GM19324 (cell line): ENCODE results near the gene AEBP2.

Source experiments
- ATAC-seq: cut with Tn5 transposase; IDR thresholded peaks from one replicate; pipeline ENCODE4 v1.9.1; 2021; ENCODE audit warnings: mild to moderate bottlenecking, moderate library complexity; ENCODE audit not compliant: unreplicated experiment, low FRiP score

AEBP2 gene

DNA sequence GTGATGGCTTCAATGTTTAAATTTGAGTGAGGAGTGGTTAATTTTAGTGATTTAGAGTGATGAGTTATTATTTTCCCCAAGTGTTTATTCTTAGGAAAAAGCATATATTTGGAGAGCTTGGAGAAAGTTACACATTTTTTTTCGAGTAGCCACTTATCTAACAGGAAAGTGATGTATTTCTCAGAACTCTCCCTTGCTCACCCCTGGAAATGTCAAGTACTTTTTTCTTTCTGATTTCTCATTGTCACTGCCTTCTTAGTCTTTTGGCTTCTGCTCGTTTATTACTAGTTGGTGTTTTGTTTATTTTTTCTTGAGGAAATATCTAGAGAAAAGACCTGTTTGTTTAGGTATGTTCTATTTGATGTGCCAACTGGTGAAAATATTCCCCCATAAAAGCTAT lies 58.8 kb downstream of the AEBP2 start:
- ATAC-seq: no peak

DNA sequence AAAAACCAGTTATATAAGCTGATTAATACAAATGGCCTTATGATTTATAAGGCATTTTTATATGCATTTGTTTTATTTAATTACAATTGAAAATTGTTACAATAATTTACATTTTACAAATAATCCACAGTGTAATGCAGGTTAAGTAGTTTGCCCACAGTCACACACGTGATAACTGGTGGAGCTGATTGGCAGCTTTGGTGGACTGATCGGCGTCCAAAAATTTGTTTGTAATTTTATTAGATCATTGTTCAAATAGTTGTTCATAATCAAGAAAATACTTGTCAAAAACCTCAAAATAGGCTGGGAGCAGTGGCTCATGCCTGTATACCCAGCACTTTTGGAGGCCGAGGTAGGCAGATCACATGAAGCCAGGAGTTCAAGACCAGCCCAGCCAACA lies 59.7 kb downstream of the AEBP2 start:
- ATAC-seq: no peak

DNA sequence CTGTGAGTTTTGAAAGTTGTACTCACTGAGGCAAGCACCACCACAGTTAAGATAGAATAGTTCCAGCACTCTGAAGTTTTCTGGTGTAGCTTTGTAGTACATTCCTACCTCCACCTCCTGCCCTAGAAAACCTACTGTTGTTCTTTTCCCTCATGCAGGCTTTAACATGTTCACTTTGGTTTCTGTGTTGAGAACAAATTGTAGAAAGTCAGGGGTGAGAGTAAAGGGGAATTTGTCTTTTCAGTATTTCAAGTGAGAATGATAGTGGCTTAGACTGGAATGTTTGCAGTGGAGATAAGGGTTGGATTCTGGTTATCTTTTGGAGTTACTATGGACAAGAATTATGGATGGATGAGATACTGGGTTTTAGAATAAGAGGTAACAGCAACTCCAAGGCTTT lies 67.2 kb downstream of the AEBP2 start:
- no peak for ATAC-seq

DNA sequence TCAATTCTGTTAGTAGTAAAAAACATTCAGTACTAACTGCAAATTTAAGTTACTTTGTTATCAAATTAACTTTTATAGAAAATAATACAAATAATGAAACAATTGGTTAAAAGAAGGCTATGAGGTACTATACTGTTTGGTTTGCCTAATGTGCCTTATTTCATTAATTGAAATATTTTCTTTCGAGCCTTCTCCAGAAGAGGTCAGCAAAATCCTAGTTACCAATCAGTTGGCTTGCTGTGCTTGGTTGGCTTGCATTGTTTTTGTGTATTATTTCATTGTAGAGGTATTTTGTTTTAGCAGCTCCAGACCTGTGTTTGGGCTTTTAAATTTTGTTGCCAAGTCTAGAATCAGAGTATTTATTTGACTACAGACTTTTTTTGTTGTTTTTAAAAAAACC lies 68.5 kb downstream of the AEBP2 start:
- no peak for ATAC-seq

DNA sequence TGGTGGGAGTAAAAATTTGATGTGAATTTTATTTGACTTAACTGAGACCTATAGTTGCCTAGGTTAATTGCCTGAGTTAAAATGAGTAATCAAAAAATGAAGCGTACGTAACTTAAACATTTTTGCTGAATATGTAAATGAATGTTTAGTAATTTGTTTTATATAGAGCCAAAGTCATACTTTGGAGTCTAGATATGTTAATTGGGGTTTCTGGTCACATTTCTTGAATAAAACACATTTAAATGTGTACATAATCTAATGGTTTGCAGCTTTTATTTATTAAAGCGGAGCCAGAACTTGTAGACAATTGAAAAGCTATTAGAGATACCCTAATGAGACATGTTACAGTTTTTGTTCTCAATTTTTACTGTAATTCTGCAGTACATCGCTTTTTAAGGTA lies 71.2 kb downstream of the AEBP2 start:
- no peak for ATAC-seq

DNA sequence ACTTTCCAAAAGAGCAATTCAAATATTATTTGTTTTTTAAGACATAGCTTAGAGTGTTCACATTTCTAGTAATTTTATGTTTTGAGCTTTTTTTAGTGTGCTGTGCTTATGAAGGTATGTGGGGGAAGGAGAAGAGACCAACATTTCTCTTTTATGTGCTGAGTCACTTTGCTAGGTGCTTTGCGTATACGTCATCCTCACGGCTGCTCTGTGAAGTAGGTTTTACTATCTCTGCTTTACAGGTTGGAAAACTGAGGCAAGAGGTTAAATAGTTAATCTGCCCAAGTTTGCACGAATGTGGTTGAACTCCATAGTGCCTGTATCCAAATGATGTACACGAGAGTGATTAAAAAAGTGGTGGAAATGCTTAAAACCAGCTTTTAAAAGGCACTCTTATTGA lies 75.9 kb downstream of the AEBP2 start:
- no peak for ATAC-seq

DNA sequence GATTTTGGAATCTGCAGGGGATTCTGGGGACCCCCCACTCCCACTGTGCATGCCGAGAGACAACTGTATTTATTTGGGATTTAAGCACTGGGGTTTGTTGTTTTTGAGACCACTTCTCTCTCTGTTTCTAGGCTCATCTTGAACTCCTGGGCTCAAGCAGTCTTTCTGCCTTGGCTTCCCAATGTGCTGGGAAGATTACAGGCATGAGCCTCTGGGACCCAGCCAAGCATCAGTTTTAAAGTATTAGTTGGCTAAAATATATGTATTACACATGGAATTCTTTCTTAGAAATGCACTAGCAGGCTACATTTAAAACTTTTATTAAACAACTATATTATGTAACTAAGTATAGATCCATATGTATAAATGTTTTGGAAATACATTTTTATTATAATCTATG lies 78.3 kb downstream of the AEBP2 start:
- no peak for ATAC-seq

DNA sequence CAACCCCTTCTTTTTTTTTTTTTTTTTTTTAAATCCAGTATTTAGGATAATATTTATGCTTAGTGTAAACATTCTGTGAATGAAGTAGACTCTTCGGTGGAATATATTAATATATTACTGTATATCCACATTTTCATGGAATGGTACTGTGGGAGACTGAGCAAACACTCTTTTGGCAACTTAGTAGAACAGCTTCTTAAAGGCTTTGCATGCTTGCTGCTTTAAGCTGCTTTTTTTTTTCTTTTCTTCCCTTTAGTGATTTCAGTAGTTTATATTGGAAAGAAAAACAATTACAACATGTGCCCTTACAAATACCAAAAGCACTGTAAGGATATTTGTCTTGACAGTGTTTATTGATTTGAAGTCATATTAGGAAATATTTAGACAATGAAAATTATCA lies 78.9 kb downstream of the AEBP2 start:
- ATAC-seq: no peak

DNA sequence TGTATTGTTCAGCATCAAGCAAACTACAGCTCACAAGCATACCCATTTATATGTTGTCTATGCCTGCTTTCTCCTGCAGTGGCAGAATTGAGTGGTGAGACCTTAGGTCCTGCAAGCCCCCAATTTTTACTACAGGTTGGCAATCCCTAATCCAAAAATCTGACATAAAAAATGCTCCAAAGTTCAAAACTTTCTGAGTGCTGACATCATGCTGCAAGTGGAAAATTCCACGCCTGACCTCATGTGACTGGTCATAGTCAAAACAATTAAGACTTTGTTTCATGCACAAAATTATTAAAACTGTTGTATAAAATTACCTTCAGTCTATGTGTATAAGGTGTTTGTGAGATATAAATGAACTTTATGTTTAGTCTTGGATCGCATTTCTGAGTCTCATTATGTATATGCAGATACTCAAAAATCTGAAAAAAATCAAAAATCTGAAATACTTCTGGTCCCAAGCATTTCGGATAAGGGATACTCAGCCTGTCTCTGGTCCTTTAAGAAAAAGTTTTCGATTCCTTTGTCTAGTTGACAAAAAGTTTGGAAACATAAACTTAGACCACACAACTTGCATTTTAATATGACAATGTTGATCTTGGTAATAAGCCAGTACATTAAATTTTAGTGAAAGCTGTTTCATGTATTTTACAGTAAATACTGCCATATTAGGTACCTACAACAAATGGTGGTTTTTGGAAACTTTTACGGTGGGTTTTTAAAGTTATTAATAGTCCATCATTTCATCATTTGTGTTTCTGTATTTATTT lies 81.5 kb downstream of the AEBP2 start:
- no peak for ATAC-seq

DNA sequence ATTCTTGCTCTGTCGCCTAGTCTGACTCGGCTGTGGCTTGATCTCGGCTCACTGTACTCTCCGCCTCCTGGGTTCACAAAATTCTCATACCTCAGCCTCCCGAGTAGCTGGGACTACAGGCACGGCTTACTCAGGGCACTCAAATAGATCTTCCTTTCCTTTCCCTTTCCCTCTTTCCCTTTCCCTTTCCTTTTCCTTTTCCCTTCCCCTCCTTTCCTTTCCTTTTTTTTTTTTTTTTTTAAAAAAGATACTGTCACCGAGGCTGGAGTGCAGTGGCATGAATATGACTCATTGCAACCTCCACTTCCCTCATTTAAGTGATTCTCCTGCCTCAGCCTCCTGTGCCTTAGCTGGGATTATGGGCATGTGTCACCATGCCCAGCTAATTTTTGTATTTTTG lies 86.0 kb downstream of the AEBP2 start:
- ATAC-seq: no peak

DNA sequence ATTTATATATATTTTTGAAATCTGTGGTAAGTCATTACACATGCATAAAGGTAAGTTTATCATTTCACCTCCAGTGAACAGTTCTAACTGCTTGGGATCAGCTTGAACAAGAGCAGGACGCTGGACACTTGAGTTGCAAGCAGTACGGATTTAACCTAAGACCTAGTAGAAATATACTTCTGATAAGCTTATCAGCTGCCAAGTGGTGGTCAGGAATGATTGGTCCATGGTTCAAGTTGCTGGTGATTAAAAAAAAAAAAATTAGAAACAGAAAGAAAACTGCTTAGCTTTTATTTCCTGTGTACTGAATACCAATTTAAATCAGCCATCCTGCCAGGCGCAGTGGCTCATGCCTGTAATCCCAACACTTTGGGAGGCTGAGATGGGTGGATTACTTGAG lies 88.6 kb downstream of the AEBP2 start:
- ATAC-seq: no peak

DNA sequence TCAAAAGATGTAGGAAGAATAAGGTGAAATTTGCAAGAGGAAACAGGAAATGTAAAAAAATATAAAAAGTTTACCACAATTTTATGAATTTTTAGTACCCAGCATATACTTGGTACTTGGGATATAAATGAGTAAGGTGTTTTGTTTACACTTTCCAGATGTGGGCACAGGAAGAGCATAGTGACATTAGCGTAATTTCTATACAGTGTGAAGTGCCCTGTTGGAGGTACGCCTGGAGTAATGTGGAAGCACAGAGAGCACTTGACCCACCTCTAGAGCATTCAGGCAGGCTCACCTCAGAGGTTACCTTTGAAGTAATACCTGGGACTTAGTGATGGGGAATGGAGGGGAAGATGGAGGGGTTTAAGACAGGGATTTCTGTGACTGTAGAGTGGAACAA lies 89.5 kb downstream of the AEBP2 start:
- no peak for ATAC-seq

DNA sequence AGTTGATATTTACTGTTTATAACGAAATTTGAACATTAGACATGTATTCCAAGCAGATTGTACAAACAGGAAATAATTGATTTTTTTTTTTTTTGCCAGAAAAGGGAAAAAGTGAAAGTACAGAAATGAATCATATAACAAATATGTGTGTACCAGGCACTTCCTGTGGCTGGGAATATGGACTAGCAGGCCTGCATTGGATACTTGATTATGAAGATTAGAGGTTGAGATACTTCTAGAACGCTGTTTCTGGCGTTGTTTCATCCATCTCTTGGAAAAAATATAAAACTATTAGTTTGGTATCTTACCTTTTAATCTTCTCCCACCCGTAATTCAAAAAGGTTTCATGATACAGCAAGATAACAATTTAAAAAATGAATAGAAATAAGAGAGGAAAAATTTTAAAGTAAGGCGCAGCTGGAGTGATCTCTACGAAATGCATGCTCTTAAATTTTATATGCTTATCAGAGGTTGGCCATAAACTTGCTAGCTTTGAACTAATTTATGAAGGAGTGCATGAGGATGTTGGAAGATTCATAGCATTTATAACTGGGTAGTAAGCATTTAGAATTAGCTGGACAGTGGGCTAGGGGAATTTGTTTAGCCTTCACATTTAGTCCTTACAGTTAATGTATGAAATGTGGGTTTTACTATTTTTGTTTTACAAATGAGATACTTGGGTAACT lies 90.8 kb downstream of the AEBP2 start:
- no peak for ATAC-seq

DNA sequence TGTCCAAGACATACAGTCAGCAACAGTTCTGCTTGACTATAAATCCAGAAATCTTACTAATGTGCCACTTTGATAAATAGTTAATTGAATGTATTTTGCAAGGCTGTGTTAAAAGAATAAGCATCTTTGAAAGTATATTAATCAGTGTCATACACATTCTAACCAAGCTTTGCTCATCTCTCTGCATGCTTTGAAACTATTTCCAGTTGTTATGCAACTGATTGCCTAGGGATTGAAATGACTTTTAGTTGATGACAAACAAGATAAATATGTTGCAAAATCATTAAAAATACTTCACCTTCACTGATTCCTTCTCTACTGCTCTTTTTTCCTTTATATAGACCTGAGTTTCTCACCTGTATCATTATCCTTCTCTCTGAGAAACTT lies 91.3 kb downstream of the AEBP2 start:
- no peak for ATAC-seq

DNA sequence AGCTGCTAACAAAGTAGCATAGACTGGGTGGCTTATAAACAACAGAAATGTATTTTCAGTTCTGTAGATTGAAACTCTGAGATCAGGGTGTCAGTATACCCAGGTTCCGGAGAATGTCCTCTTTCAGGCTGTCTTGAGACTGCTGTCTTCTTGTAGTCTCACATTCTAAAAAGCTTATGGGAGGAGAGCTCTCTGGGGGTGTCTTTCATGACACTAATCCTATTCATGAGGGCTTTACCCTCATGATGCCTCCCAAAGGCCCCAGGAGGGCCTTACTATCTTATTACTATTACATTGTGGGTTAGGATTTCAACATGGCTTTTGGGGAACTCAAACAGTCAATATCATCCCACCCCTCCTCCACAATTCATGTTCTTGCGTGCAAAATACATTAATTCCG lies 94.3 kb downstream of the AEBP2 start:
- ATAC-seq: no peak

DNA sequence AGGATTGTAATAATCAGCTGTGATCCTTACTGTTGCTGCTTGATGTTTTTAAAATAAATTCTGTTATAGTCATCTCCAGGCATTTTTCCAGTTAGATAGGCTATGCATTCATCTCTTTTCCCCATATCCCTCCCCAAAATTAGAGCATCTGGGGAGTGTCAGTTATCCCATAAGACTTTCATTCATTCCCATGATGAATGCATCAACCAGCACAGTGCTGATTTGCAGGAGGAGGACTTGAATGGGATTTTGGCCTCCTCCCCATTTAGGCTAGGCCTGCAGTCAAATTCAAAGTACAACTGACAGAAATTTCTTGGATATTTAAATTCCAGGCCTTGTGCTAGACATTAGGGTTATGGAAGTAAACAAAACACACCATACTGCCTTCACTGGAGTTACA lies 99.8 kb downstream of the AEBP2 start:
- ATAC-seq: no peak

DNA sequence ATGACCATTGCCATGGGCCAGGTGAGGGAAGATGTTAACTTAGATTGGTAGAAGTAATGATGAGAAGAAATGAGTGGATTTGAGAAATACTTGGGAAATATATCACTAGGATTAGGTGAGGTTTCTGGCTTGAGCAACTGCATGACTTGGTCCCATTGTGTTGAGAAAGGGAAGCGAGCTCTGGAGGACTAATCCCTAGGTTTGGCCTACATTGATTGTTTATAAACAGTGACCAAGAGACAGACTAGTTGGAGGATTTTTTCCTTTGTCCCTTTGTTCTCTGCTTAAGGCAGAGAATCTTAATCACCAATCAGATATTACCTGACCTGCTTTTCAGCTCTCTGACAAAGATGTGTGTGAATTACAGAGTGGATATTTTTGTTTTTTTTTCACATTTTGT lies 100.5 kb downstream of the AEBP2 start:
- ATAC-seq: no peak

DNA sequence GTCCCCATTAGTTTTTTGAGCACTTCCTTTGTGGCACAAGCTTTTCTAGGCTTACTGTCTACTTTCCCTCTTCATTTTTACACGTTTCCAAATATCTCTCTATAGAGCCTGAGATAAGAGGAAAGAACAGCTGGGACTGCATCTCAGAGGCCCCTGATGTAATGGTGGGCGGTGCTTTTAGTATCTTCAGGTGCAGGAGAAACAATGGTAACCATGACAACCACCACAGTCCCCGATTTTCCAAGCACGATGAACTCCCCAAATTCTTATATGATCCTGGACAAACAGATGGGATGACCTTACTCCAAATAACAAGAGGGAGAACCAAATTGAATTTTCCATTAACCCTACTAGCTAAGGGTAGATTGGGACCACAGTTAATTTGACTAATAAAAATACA lies 103.3 kb downstream of the AEBP2 start:
- ATAC-seq: no peak

DNA sequence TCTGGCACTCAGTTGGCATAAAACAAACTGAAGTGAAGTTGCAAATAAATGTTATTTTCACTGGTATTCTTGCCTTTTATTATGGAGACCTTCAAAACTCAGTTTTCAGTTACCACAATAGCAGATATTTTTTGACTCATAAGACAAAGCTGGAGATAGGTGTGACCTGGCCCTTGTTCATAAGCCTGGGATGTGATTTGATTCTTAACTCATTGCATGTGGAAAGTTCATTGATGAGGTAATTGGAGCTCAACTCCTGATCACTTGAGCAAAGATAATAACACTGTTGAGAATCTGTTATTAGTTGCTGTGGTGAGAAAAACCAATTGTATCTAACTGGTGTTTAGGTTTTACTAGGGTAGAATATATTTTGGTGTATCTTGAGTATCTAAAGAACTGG lies 105.1 kb downstream of the AEBP2 start:
- no peak for ATAC-seq

DNA sequence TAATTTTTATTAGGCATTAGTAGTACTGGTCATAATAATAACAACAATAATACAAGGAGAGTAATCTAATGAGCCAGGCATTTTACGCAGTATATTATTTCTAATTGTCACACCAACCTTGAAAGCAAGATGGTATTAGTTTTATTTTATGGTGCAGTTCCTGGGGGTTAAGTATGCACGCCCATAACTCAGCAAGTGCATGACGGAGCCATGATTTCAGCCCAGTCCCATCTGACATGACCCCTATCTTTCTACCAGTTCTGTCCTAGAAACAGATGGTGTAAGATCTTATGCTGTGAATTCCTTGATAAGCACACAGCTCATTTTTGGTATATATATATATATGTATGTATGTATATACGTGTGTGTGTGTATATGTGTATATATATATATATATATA lies 106.0 kb downstream of the AEBP2 start:
- ATAC-seq: no peak

DNA sequence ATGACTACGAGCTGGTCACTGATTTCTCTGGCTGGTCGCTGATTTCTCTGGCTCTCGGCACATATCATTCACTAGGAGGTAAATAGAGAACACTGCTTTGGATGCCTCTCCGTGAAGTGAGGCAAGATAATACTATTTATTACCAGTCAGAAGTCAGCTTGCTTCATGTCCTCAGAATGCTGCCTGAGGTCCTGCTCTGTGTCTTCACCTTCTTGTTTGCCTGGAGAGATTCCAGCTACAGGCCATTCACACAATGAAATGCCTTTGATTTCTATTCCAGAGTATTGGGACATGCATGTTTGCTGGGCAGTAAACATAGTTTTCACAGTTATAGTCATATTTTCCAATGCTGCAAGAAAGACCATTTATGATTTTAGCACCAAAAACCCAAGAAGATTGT lies 106.7 kb downstream of the AEBP2 start:
- no peak for ATAC-seq

DNA sequence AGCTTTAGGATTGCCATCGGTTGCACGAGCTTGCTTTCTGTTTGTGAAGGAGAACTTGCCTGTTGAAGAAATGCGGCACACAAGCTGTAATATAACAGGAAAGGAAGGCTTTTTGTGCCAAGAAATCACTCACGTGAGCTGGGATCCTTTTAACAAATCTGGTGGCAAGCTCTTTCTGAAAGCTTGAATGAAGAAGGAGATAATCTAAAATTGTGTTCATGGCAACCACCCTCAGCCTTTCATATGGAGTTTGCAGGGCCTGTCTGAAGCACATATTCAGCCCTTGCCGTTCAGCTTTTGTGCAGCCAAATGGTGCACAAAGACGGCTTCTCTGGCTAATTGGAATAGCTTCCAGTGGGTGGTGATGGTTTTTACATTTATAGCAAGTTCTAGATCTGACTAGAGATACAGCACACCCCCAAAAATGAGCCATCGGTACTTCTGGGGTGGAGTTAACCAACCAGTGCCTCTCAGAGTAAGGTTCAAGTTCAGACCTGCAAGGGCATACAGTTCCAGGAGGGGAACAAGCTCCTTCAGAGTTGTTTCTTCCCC lies 107.4 kb downstream of the AEBP2 start:
- no peak for ATAC-seq
